Measurements from ENCODE around the gene STAG3. TPM values are rescaled to one million over a fixed set of nuclear protein-coding genes. Genes with fewer than 3 reads are reported as not detected.

STAG3 gene
- total RNA-seq, 2 donors from 2014 or later, result not detected

DNA sequence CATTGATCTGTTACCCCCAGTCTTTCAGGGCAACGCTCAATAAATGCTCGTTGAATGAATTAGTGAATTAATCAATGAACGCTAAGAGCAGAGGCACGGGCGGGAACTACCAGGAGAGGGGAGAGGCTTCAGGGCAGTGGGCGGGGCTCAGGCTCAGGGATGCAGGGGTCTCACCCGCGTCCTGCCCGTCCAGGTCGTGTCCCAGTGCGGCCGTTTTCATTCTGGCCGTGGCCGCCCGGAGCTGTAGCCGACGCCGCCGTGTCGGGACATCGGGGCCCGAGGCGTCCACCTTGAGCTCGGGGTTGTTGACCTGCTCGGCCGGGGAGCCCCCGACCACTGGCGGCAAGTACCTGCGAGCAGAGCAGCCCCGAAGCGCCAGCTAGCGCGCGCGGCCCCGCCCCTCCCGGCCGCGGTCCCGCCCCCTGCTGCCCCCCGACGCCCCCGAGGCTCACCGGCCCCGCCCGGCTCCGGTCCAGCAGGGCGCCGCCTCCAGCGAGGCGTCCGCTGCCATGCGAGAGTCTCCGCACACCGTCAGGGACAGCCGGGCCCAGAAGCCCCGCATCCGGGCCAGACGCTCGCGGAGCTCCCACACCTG, 6.5 kb upstream of the STAG3 start:
- Histone ChIP-seq H3K4me3 (no peak overlapping the region), H3K27me3 (peaks cover 0 to 42% of the 10 kb centered on the region in 2 donors), H3K36me3 (replicated peaks in 1 of 2; ENCODE audit: insufficient read depth in 1 of 2, low read depth in 2 of 2) (no peaks in the 10 kb centered on the region), H3K27ac (no peak overlapping the region), H3K9me3 (no peaks in the 10 kb centered on the region), H3K4me1 (peaks cover 31% of the 10 kb centered on the region)
- WGBS, 2 donors, result 0 to 2% methylated on average over 2 to 47 of the region's 61 CpGs
- no peak for DNase-seq
- ATAC-seq, result peak; percentile 34
- TF ChIP-seq CTCF (IDR thresholded peaks at IDR 0.05) (no peak), POLR2A (IDR thresholded peaks at IDR 0.05) (no peak)
- intact Hi-C loops (cut with DNase I), result no loop called here

DNA sequence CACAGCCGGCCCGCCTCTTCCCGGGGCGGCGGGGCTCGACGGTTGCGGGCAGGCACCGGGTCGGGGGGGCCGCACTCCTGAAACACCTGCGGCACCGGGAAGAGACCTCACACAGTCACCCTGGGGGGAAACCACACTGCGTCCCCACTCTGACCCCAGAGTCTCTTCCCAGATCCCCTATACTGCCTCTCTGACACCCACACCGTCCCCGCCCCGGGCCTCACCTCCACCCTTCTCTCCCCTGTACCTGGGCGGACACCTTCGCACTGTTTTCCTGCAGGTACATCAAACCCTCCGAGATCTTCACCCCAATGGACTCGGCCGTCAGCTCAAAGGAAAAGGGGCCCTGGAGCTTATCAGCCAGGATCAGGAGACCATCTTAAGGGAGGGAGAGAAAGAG, 5.9 kb upstream of the STAG3 start:
- Histone ChIP-seq H3K4me3 (no peak overlapping the region), H3K36me3 (replicated peaks in 1 of 2; ENCODE audit: insufficient read depth in 1 of 2, low read depth in 2 of 2) (no peaks in the 10 kb centered on the region), H3K27me3 (peaks cover 0 to 35% of the 10 kb centered on the region in 2 donors), H3K4me1 (peaks cover 33% of the 10 kb centered on the region), H3K9me3 (no peaks in the 10 kb centered on the region), H3K27ac (no peak overlapping the region)
- intact Hi-C loops (cut with DNase I), result no loop called here
- DNase-seq (no peak), ATAC-seq (no peak)
- TF ChIP-seq POLR2A (IDR thresholded peaks at IDR 0.05) (no peak), CTCF (IDR thresholded peaks at IDR 0.05) (no peak)
- 25 to 55% methylated on average over 9 to 22 of the region's 22 CpGs for WGBS, 2 donors

- DNase-seq, result no peak
- intact Hi-C loops (cut with DNase I), result no loop called here
- Histone ChIP-seq H3K4me3 (no peak overlapping the region), H3K27me3 (peaks cover 0 to 23% of the 10 kb centered on the region in 2 donors), H3K4me1 (peaks cover 25% of the 10 kb centered on the region), H3K9me3 (no peaks in the 10 kb centered on the region), H3K27ac (no peak overlapping the region), H3K36me3 (replicated peaks in 1 of 2; ENCODE audit: insufficient read depth in 1 of 2, low read depth in 2 of 2) (no peaks in the 10 kb centered on the region)
- WGBS, 2 donors, result 68 to 74% methylated on average over 4 to 11 of the region's 11 CpGs
- no peak for TF ChIP-seq CTCF (IDR thresholded peaks at IDR 0.05)
- no peak for TF ChIP-seq POLR2A (IDR thresholded peaks at IDR 0.05)
- ATAC-seq, result no peak
Measured at GRCh38 chr7:100173806-100174495, 3.8 kb upstream of the STAG3 start.

DNA sequence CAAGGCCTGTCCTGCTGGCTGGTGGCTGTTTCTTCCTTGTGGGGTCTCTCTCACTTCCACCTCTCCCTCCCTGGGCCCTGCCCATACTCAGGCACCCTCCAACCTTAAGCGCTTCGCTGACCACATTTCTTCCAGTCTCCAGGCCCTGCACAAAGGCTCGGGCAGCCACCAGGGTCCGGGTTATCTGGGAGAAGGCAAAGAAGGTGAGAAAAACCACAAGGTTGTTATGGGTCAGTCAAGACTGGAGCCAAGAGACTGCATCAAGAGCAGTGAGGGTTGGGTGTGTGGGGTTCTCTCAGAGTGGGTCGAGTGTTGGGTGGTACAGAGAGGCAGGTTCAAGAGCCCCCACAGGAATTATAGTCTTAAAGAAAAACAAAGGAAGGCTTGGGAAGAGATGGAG, 3.1 kb upstream of the STAG3 start:
- Histone ChIP-seq H3K4me1 (peaks cover 25% of the 10 kb centered on the region), H3K9me3 (no peaks in the 10 kb centered on the region), H3K27me3 (peaks cover 0 to 26% of the 10 kb centered on the region in 2 donors), H3K4me3 (no peak overlapping the region), H3K36me3 (replicated peaks in 1 of 2; ENCODE audit: insufficient read depth in 1 of 2, low read depth in 2 of 2) (no peaks in the 10 kb centered on the region), H3K27ac (no peak overlapping the region)
- intact Hi-C loops (cut with DNase I), result no loop called here
- TF ChIP-seq CTCF (IDR thresholded peaks at IDR 0.05) (no peak), POLR2A (IDR thresholded peaks at IDR 0.05) (no peak)
- ATAC-seq, result no peak
- no peak for DNase-seq
- 81 to 82% methylated on average over 5 of the region's 5 CpGs for WGBS, 2 donors

All from body of pancreas (tissue), 4 donors.